NCI-H2196 (cell line): ENCODE measurements around the gene CABCOCO1.
A peak's percentile ranks its signal among the peaks of the same experiment; 100 is the strongest.
"Not testable (repeated sequence)": the region's sequence is repeated elsewhere in the genome, so short reads cannot be mapped to it uniquely, and the experiment has no call there.

Source experiments
- DNase-seq: peaks from one replicate; lab custom pipeline; 2025; ENCODE audit not compliant: unreplicated experiment; lab: John Stamatoyannopoulos, UW

The CABCOCO1 gene

GRCh38 chr10:61712105-61712504 is 49.4 kb downstream of the CABCOCO1 start:
- not testable (repeated sequence) for DNase-seq

- DNase-seq: not testable (repeated sequence)
Measured at GRCh38 chr10:61719475-61719874, 56.7 kb downstream of the CABCOCO1 start.

GRCh38 chr10:61719906-61720305 is 57.2 kb downstream of the CABCOCO1 start:
- DNase-seq: no peak

- DNase-seq: no peak
Measured at GRCh38 chr10:61721431-61721830, 58.7 kb downstream of the CABCOCO1 start.

- DNase-seq: not testable (repeated sequence)
Measured at GRCh38 chr10:61725221-61725620, 62.5 kb downstream of the CABCOCO1 start.

GRCh38 chr10:61729596-61729995 is 66.9 kb downstream of the CABCOCO1 start:
- DNase-seq: no peak

- no peak for DNase-seq
Measured at GRCh38 chr10:61730671-61731070, 67.9 kb downstream of the CABCOCO1 start.

GRCh38 chr10:61731638-61732037 is 68.9 kb downstream of the CABCOCO1 start:
- DNase-seq: no peak

- no peak for DNase-seq
Measured at GRCh38 chr10:61732629-61733278, 70.0 kb downstream of the CABCOCO1 start.

GRCh38 chr10:61733358-61733940 is 70.7 kb downstream of the CABCOCO1 start:
- peak; percentile 37 for DNase-seq

- no peak for DNase-seq
Measured at GRCh38 chr10:61735882-61736281, 73.2 kb downstream of the CABCOCO1 start.

- DNase-seq: not testable (repeated sequence)
Measured at GRCh38 chr10:61737455-61737854, 74.7 kb downstream of the CABCOCO1 start.

GRCh38 chr10:61742812-61743211 is 80.1 kb downstream of the CABCOCO1 start:
- DNase-seq: no peak

GRCh38 chr10:61744469-61744868 is 81.7 kb downstream of the CABCOCO1 start:
- DNase-seq: no peak

GRCh38 chr10:61746377-61746776 is 83.6 kb downstream of the CABCOCO1 start:
- DNase-seq: no peak

GRCh38 chr10:61747307-61747706 is 84.6 kb downstream of the CABCOCO1 start:
- no peak for DNase-seq

- DNase-seq: no peak
Measured at GRCh38 chr10:61749291-61749690, 86.6 kb downstream of the CABCOCO1 start.

- DNase-seq: no peak
Measured at GRCh38 chr10:61750943-61751471, 88.3 kb downstream of the CABCOCO1 start.

GRCh38 chr10:61751599-61751998 is 88.9 kb downstream of the CABCOCO1 start:
- DNase-seq: no peak

- DNase-seq: no peak
Measured at GRCh38 chr10:61752111-61753011, 89.6 kb downstream of the CABCOCO1 start.

- DNase-seq: no peak
Measured at GRCh38 chr10:61753453-61753852, 90.7 kb downstream of the CABCOCO1 start.
